Measurements from ENCODE around the gene CEBPZ. TPM values are rescaled to one million over a fixed set of nuclear protein-coding genes. Genes with fewer than 3 reads are reported as not detected.

The CEBPZ gene
- total and polyA plus RNA-seq, 2 donors (not counting 1 experiment from before 2014, with no cell fraction given) = 19.9 to 48.9 TPM

DNA sequence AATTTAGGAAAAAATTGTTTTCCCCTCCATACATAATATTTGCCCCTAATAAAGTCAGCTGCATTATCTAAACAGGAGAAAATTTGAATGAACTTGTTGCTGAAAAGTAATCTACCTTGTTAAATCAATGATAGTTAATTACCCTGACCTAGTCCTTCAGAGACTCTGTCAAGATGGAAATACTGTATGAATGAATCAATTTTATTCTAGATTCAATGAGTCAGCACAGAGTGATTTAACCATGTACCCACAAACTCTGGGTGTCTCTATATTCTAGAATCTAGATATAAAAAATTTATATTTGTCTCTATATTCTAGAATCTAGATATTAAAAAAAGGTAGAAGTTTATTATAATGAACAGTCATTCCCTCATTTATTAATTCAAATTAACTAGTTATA lies 36.3 kb upstream of the CEBPZ start:
- DNase-seq (ENCODE audit: low read depth in 2 of 2) = no peak
- Histone ChIP-seq H3K9me3 (ENCODE audit: control insufficient read depth, insufficient read depth, low read depth, low read length) (no peaks in the 10 kb centered on the region), H3K4me2 (ENCODE audit: extremely low read depth, insufficient read depth, low read length) (no peak overlapping the region), H3K9ac (ENCODE audit: insufficient read depth, low read length) (no peak overlapping the region), H3K79me2 (ENCODE audit: control insufficient read depth, insufficient read depth, low read length) (no peaks in the 10 kb centered on the region), H4K20me1 (ENCODE audit: control insufficient read depth, extremely low read depth, insufficient read depth, low read length) (no peaks in the 10 kb centered on the region), H3K4me1 (ENCODE audit: control insufficient read depth, extremely low read depth, insufficient read depth, low read length) (no peaks in the 10 kb centered on the region), H3K4me3 (replicated peaks in 1 of 4; ENCODE audit: control extremely low read depth in 1 of 4, insufficient read depth in 1 of 4, low read depth in 3 of 4, low read length in 4 of 4) (no peak overlapping the region), H3K27me3 (ENCODE audit: control insufficient read depth, insufficient read depth, low read length) (no peaks in the 10 kb centered on the region), H3K36me3 (ENCODE audit: control insufficient read depth, insufficient read depth, low read length) (no peaks in the 10 kb centered on the region), H2AFZ (ENCODE audit: low read length) (no peak overlapping the region), H3K27ac (ENCODE audit: insufficient read depth, low read length) (no peak overlapping the region)
- TF ChIP-seq EZH2 (IDR thresholded peaks at IDR 0.05; ENCODE audit: low read length, missing control alignments) = no peak
- no peak for TF ChIP-seq CTCF (conservative IDR thresholded peaks at IDR 0.05 in 1 of 2, IDR thresholded peaks at IDR 0.05 in 1 of 2; ENCODE audit: low read depth in 1 of 2, low read length in 2 of 2)

GRCh38 chr2:37263839-37264238 lies 32.4 kb upstream of the CEBPZ start:
- Histone ChIP-seq H3K9ac (ENCODE audit: insufficient read depth, low read length) (no peak overlapping the region), H3K4me2 (ENCODE audit: extremely low read depth, insufficient read depth, low read length) (no peak overlapping the region), H3K4me1 (ENCODE audit: control insufficient read depth, extremely low read depth, insufficient read depth, low read length) (no peaks in the 10 kb centered on the region), H2AFZ (ENCODE audit: low read length) (no peak overlapping the region), H3K36me3 (ENCODE audit: control insufficient read depth, insufficient read depth, low read length) (no peaks in the 10 kb centered on the region), H3K9me3 (ENCODE audit: control insufficient read depth, insufficient read depth, low read depth, low read length) (no peaks in the 10 kb centered on the region), H3K27ac (ENCODE audit: insufficient read depth, low read length) (no peak overlapping the region), H3K27me3 (ENCODE audit: control insufficient read depth, insufficient read depth, low read length) (no peaks in the 10 kb centered on the region), H4K20me1 (ENCODE audit: control insufficient read depth, extremely low read depth, insufficient read depth, low read length) (no peaks in the 10 kb centered on the region), H3K4me3 (replicated peaks in 1 of 4; ENCODE audit: control extremely low read depth in 1 of 4, insufficient read depth in 1 of 4, low read depth in 3 of 4, low read length in 4 of 4) (no peak overlapping the region), H3K79me2 (ENCODE audit: control insufficient read depth, insufficient read depth, low read length) (no peaks in the 10 kb centered on the region)
- TF ChIP-seq CTCF (conservative IDR thresholded peaks at IDR 0.05 in 1 of 2, IDR thresholded peaks at IDR 0.05 in 1 of 2; ENCODE audit: low read depth in 1 of 2, low read length in 2 of 2) (no peak), EZH2 (IDR thresholded peaks at IDR 0.05; ENCODE audit: low read length, missing control alignments) (no peak)
- DNase-seq (ENCODE audit: low read depth in 2 of 2) = no peak

DNA sequence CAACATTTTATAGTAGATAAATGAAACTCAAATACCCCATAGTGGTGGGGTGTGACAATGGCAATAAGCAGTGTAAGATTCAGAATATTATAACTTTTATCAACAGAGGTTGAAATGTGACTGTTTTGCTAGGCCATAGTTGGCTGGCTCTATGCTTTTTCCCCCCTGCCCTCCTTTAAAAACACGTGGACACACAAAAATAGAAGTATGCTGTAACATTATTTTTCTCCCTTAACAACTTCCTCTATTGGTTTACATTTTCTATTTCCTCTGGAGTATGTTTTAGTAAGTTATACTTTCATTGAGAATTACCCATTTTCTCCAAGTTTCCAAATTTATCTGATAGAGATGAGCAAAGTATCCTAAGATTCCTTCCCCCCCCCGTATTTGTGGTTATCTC lies 31.1 kb upstream of the CEBPZ start:
- no peak overlapping the region for H3K4me3 ChIP-seq (replicated peaks in 1 of 4; ENCODE audit: control extremely low read depth in 1 of 4, insufficient read depth in 1 of 4, low read depth in 3 of 4, low read length in 4 of 4)
- no peak overlapping the region for H2AFZ ChIP-seq (ENCODE audit: low read length)
- H4K20me1 ChIP-seq (ENCODE audit: control insufficient read depth, extremely low read depth, insufficient read depth, low read length) = no peaks in the 10 kb centered on the region
- H3K4me2 ChIP-seq (ENCODE audit: extremely low read depth, insufficient read depth, low read length) = no peak overlapping the region
- H3K79me2 ChIP-seq (ENCODE audit: control insufficient read depth, insufficient read depth, low read length) = no peaks in the 10 kb centered on the region
- H3K36me3 ChIP-seq (ENCODE audit: control insufficient read depth, insufficient read depth, low read length) = no peaks in the 10 kb centered on the region
- H3K4me1 ChIP-seq (ENCODE audit: control insufficient read depth, extremely low read depth, insufficient read depth, low read length) = no peaks in the 10 kb centered on the region
- no peak for DNase-seq (ENCODE audit: low read depth in 2 of 2)
- no peaks in the 10 kb centered on the region for H3K27me3 ChIP-seq (ENCODE audit: control insufficient read depth, insufficient read depth, low read length)
- H3K9me3 ChIP-seq (ENCODE audit: control insufficient read depth, insufficient read depth, low read depth, low read length) = no peaks in the 10 kb centered on the region
- TF ChIP-seq EZH2 (IDR thresholded peaks at IDR 0.05; ENCODE audit: low read length, missing control alignments) (no peak), CTCF (conservative IDR thresholded peaks at IDR 0.05 in 1 of 2, IDR thresholded peaks at IDR 0.05 in 1 of 2; ENCODE audit: low read depth in 1 of 2, low read length in 2 of 2) (no peak)
- no peak overlapping the region for H3K9ac ChIP-seq (ENCODE audit: insufficient read depth, low read length)
- H3K27ac ChIP-seq (ENCODE audit: insufficient read depth, low read length) = no peak overlapping the region
